NCI-H1417 treated with DMSO at 0.1 percent for 48 hours (cell line): ENCODE data around the gene STARD13.

ENCODE experiments used
- DNase-seq: peaks from one replicate; lab custom pipeline; 2025; lab: John Stamatoyannopoulos, UW

STARD13 gene

GRCh38 chr13:33277946-33278345 lies 7.6 kb downstream of the STARD13 start:
- DNase-seq = no peak

DNA sequence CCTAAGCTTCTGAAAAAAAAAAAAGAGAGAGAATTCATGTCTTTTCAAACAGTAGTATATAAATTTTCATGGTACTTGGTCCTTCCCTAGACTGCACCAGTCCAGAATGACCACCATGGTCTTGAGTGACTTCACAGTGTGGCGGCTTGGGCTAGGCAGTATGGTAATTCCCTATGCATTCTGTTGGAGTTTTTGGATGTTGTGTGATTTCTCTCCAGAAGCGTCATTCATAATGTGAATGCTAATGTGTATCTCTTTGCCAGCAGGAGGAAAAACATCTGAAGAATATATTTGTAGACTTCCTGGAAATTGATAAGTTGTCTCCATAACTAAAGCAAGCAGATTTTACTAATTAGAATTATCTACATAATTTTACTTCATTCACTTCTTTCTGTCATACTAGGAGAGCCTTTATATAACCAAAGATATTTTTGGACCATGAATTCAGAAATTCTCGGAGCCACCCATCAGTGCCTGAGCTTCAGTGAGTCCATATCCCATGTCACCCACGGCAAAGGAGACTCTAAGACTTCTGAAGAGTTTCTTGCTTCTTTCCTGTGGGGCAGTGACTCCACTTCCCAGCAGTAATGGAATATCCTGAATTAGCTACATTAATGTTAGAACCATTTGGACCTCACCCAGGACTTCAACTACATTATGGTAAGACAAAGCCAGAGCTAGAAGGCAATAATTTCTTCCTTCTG lies 8.4 kb downstream of the STARD13 start:
- no peak for DNase-seq

GRCh38 chr13:33276570-33276969 lies 9.0 kb downstream of the STARD13 start:
- DNase-seq = no peak

GRCh38 chr13:33275916-33276315 lies 9.6 kb downstream of the STARD13 start:
- DNase-seq = no peak

GRCh38 chr13:33274264-33274663 lies 11.3 kb downstream of the STARD13 start:
- DNase-seq = no peak

- DNase-seq = no peak
Observed at GRCh38 chr13:33272531-33273124, 12.9 kb downstream of the STARD13 start.

DNA sequence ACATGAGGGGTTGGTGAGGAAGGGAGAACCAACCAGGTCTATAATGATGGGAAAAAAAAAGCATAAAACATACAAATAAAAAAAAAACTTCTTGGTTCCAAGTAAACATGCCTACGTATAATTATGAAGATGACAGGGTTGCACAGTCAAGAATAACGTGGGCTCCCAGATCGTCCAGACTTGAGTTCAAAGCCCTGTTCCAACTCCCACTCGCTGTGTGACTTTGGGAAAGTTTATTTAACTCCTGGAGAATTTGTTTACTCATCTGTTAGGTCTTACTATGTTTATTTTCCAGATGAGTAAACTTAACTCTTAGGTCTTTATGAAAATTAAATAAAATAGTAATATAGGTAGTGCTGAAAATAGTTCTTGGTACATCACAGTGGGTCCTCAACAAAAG lies 13.8 kb downstream of the STARD13 start:
- no peak for DNase-seq

DNA sequence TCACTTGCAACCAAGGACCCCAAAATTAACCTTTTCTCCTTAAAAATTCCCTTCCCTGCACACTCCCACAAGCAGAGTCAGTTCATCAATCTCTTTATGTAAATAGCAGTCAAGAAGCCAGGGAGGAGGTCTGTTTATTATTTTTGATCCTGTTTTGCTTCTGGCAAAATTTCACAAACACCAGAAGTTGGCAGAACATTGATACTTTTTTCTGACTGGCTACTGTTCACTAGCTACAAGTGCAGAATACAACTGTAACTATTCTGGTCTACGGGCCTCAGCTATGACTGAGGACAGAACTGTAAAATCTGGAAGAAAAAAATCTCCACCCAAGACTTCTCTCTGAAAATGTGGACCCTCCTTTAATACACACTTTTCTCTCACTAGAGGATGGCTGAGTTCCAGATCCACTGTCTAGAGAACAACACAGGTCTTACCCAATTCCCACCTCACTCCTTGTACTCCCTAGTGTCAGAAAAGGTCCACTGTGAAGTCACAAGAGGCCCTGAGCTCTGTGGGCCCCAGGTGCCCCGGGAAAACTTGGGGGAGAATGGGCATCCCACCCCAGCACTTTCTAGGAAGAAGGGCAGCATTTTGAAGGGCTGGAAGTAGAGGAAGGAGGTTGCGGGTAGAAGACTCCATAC lies 14.5 kb downstream of the STARD13 start:
- DNase-seq = no peak

DNA sequence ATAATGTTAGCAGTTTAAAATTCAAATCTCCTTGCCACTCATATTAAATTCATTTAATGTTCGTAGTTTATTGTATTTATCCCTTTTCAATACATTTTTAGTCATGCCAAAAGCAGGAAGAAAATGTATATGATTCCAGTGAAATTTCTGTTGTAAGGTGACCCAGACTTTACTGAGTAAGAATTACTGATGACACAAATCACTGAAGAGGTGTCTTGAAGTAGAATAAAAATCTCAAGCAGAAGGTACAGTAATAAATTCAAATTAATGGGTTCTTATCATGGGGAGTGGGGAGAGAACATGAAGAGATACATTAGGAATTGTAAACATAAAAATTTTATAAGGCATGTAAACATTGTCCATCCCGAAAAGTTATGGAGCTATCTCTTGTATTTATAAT lies 19.9 kb downstream of the STARD13 start:
- DNase-seq = no peak

GRCh38 chr13:33265133-33265532 lies 20.4 kb downstream of the STARD13 start:
- DNase-seq = no peak

DNA sequence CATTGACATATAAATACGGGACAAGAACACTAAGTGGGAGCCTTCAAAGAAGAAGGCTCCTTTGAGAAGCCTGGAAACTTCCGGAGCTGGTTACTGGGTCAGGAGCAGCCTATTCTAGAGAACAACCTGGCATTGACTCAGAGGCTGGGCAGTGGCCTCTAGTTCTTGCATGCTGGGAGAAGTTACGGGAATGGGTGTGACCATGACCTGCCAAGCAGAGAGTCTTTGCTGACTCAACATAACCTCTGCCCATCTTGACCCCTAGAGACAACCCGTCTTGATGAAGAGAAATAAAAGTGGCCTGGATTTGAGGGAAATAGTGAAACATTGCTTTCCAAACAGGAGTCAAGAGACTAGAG lies 21.0 kb downstream of the STARD13 start:
- DNase-seq = no peak

DNA sequence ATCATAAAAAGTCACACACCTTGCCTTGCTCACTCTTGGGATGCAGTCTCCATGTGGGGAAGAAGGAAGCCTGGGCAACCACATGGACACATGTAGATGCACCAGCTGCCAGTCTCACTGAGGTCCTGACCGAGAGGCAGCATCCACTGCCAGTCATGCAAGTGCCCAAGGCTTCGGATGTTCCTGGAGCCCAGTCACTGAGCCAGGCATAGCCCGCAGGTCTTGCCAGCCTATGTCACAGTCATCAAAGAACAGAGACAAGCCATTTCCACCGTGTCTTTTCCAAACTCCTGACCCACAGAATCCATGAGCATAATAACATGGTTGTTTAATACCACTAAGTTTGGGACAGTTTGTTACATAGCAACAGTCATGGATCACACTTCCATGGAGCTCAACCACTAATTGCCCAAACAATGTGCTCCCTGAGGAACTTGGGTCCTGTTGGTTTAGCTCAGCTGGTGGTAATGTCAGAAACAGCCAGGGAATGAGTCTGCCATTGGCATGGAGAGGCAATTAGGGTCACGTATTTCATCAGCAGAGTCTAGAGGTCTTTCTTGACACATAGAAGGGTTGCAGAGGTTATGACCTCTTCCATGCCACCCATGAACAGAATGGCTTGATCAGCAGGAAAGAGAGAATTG lies 21.5 kb downstream of the STARD13 start:
- DNase-seq = no peak

- no peak for DNase-seq
Observed at GRCh38 chr13:33263484-33263883, 22.1 kb downstream of the STARD13 start.

DNA sequence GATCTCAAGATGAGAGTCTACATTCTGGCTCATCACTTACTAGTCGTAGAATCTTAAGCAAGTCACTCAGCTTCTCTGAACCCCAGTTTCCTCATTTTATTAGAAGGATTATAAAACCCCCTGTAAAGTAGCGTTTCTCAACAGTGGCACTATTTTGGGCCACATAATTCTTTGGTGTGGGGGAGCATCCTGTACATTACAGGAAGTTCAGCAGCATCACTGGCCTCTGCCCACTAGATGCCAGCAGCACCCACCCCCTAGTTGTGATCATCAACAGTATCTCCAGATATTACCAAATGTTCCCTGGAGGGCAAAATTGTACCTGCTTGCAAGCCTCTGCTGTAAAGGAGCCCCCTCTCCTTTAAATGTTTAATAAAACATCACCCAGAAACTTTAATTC lies 22.6 kb downstream of the STARD13 start:
- DNase-seq = no peak

DNA sequence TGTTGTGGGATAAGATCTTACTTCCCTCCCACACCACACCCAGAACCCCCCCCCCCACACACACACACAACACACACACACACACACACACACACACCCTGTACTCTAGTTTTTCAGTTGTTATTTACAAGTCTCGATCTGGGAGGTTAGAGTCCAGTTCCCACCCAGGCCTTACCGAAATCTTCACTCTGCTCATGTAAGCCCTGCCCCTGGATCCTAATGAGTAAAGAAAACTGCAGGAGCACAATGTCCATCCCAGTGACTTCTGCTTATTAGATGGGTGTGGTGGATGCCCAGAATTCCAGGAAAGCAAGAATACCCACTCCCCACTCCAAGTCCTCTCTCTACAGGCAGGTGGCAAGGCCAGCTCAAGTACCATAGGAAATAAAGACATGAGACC lies 23.0 kb downstream of the STARD13 start:
- no peak for DNase-seq

GRCh38 chr13:33262062-33262487 lies 23.5 kb downstream of the STARD13 start:
- no peak for DNase-seq

DNA sequence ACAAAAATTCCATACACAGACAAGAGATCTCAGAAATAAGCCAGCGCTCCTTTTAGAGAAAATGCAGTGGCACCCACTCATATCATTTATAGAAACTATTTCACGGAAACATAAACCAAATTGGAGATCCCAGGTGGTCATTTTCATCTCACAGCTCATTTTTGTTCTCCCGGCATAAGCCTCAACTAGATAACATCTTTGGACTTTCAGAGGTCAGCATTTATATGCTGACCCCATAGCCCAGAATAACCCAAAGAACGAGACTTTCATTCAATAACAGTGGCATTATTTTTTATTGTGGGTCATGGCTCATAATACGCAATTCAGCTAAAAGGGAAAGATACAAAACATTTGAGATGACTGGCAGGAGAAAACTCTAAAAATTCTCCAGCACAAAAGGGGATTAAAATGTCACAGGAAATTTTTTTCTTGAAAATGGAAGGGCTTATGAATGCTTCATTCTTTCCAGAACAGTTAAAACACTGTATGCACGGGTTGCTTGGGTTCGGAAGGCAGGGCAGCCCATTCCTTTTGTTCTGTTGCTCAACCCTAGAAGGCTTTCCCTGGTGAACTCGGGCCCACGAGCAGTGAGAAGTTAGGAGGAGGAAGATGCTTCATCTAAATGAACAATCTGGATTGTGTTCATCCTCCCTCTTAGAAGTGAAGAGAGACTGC lies 24.0 kb downstream of the STARD13 start:
- DNase-seq = no peak

DNA sequence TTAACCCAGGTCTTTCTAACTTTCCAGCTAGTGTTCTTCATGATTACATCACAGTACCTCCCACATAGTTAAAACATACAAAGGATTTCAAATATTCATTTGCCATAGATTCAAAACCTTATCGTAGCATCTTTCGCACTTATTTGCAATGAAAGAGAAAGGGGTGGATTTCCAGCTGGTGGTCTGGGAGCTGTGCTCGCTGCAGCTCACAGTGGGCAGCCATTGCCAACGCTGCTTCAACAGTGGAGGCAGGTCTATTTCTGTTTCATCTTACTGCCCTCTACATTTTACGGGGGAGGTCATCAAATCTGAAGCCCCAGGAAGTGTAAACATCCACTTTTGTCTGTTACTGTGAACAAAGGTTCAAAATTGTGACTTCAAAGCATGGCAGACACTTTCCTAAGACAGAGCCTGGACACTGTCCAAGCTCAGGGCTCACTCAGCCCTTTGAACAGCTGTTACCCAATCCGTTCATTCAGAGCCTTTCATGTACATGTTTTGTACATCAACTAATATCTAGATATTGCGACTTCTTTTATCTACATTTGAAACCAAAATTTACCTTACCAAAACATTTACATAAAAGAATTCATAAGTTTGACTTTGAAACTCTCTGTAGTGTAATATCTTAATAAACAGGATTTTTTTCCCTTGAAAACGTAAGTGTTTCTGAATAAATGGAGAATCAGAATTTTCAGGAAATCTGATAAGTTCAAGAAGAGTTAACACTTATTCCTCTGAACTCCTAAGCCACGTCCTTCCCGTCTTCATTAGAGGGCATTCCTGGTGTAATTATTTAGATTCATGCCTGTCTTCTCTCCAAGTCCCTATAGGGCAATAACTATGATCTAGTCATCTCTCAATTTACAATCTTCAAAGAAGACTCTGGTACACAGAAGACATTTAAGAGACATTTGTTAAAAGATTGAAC lies 25.1 kb downstream of the STARD13 start:
- DNase-seq = no peak

DNA sequence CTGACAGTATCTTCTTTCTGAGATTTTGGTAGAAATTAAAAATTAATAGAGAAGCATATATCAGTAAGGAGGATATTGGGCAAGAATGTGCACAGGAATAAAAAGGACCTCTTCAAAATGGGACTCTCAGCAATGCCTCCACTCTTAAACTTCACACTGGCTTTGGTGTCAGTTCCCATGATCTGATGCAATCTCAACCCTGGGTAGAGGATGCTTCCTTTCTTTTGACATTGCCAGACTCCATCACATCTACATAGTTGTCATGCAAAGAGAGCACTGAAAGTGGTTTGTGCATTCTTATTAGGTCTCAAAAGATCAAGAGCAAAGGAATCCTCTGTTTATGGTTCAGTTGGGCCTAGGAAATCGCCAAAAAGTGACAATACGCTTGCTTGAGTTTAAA lies 26.3 kb downstream of the STARD13 start:
- DNase-seq = no peak

- DNase-seq = no peak
Observed at GRCh38 chr13:33258808-33259193, 26.8 kb downstream of the STARD13 start.
